ENCODE data around the gene SLC37A1.

Gene SLC37A1

DNA sequence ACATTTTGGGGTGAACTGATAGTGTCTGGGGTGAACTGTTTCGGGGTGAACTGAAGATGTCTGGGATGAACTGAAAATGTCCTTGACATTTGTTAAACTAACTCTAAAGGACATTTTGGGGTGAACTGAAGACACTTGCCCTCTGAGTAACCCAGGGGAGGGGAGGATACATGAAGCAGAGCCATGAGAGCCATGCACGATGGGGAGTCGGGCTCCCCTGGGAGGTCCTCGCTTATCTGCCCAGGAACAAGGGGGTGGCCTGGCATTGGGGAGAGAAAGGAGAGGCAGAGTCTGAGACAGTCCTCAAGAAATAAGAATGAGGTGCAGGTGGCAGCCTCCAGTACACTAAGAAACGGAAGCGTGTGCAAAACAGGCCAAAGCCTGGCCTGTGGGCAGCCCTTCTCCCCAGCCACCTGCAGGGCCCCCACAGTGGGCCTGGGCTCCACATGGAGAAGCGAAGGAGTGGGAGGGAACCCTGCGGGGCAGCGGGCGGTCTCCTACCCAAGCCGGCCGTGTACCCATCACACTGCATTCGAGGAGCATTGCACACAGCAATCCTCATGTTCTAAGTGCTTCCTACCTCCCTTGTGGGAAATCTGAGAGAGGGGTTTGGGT is 41.8 kb upstream of the SLC37A1 start:
- H3K4me2 ChIP-seq (ENCODE audit: low read depth, low read length, poor library complexity, severe bottlenecking) = no peak overlapping the region
- H3K79me2 ChIP-seq (ENCODE audit: insufficient read depth, low read length) = no peaks in the 10 kb centered on the region
- no peak overlapping the region for H2AFZ ChIP-seq (ENCODE audit: low read depth, low read length, severe bottlenecking)
- TF ChIP-seq EZH2phosphoT487 (conservative IDR thresholded peaks at IDR 0.05; ENCODE audit: low read length) = no peak
- TF ChIP-seq, protein P1, sequence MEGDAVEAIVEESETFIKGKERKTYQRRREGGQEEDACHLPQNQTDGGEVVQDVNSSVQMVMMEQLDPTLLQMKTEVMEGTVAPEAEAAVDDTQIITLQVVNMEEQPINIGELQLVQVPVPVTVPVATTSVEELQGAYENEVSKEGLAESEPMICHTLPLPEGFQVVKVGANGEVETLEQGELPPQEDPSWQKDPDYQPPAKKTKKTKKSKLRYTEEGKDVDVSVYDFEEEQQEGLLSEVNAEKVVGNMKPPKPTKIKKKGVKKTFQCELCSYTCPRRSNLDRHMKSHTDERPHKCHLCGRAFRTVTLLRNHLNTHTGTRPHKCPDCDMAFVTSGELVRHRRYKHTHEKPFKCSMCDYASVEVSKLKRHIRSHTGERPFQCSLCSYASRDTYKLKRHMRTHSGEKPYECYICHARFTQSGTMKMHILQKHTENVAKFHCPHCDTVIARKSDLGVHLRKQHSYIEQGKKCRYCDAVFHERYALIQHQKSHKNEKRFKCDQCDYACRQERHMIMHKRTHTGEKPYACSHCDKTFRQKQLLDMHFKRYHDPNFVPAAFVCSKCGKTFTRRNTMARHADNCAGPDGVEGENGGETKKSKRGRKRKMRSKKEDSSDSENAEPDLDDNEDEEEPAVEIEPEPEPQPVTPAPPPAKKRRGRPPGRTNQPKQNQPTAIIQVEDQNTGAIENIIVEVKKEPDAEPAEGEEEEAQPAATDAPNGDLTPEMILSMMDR (IDR thresholded peaks at IDR 0.05; ENCODE audit: insufficient read depth, low read length, poor library complexity, severe bottlenecking) = no peak
- H3K4me3 ChIP-seq (ENCODE audit: insufficient read depth, low read length, poor library complexity, severe bottlenecking) = no peak overlapping the region
- H4K20me1 ChIP-seq (ENCODE audit: low read depth, low read length) = no peaks in the 10 kb centered on the region
- H3K9me3 ChIP-seq (ENCODE audit: insufficient read depth, low read length) = no peaks in the 10 kb centered on the region
- no peak overlapping the region for H3K9ac ChIP-seq (ENCODE audit: low read length)
- H3F3A ChIP-seq (ENCODE audit: insufficient read depth) = no peaks in the 10 kb centered on the region
- H3K27ac ChIP-seq (ENCODE audit: low read depth, low read length) = no peak overlapping the region
- no peaks in the 10 kb centered on the region for H3K36me3 ChIP-seq (ENCODE audit: low read length)
- no peaks in the 10 kb centered on the region for H3K9me2 ChIP-seq (replicated peaks; ENCODE audit: insufficient read depth, low read length)
- no peaks in the 10 kb centered on the region for H3K27me3 ChIP-seq (ENCODE audit: low read length)

DNA sequence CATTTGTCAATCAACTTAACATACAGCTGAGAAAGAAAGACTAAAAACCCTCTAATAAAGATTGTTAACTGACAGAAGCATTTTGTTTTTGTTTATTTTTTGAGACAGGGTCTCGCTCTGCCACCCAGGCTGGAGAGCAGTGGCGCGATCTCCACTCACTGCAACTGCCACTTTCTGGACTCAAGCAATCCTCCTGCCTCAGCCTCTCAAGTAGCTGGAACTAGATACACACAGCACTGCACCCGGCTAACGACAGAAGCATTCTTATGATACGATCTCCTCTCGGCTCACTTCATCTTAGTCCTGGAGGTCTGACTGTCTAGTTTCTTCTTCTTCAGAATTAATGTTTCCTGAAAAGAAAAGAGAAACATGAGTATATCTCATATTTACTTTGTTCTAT is 41.1 kb upstream of the SLC37A1 start:
- Histone ChIP-seq H3K79me2 (ENCODE audit: insufficient read depth, low read length) (no peaks in the 10 kb centered on the region), H3K27me3 (ENCODE audit: low read length) (no peaks in the 10 kb centered on the region), H3K4me3 (ENCODE audit: insufficient read depth, low read length, poor library complexity, severe bottlenecking) (no peak overlapping the region), H4K20me1 (ENCODE audit: low read depth, low read length) (no peaks in the 10 kb centered on the region), H3K9me3 (ENCODE audit: insufficient read depth, low read length) (no peaks in the 10 kb centered on the region), H2AFZ (ENCODE audit: low read depth, low read length, severe bottlenecking) (no peak overlapping the region), H3K27ac (ENCODE audit: low read depth, low read length) (no peak overlapping the region), H3F3A (ENCODE audit: insufficient read depth) (no peaks in the 10 kb centered on the region), H3K9me2 (replicated peaks; ENCODE audit: insufficient read depth, low read length) (no peaks in the 10 kb centered on the region), H3K9ac (ENCODE audit: low read length) (no peak overlapping the region), H3K4me2 (ENCODE audit: low read depth, low read length, poor library complexity, severe bottlenecking) (no peak overlapping the region), H3K36me3 (ENCODE audit: low read length) (no peaks in the 10 kb centered on the region)
- TF ChIP-seq, protein P1 (IDR thresholded peaks at IDR 0.05; ENCODE audit: insufficient read depth, low read length, poor library complexity, severe bottlenecking) = no peak
- no peak for TF ChIP-seq EZH2phosphoT487 (conservative IDR thresholded peaks at IDR 0.05; ENCODE audit: low read length)

DNA sequence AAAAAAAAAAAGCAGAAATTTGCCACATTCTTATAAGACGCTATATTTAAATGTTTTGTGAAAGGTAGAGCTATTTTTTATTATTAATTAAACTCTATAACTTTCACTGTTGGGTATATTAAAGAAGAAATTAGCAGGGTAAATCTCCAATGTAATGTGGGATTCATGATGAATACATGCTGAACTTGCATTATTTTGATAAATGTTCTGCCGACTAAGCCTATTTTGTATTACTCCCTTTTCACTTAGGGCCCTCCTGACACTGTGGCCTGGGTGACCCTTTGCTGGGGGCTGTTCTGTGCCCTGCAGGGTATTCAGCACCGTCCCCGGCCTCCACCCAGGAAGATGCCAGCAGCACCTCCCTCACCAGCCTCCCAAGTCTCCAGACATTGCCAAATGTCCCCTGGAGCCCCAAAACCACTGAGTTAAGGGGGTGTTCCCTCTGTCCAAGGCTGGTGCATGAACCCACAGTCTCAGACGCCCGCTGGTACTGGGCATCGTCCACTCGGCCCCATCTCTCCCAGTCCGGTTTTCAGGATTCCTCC is 40.1 kb upstream of the SLC37A1 start:
- Histone ChIP-seq H3K4me2 (ENCODE audit: low read depth, low read length, poor library complexity, severe bottlenecking) (no peak overlapping the region), H3K36me3 (ENCODE audit: low read length) (no peaks in the 10 kb centered on the region), H3K79me2 (ENCODE audit: insufficient read depth, low read length) (no peaks in the 10 kb centered on the region), H4K20me1 (ENCODE audit: low read depth, low read length) (no peaks in the 10 kb centered on the region), H3K27me3 (ENCODE audit: low read length) (no peaks in the 10 kb centered on the region), H3K9me2 (replicated peaks; ENCODE audit: insufficient read depth, low read length) (no peaks in the 10 kb centered on the region), H3K9me3 (ENCODE audit: insufficient read depth, low read length) (no peaks in the 10 kb centered on the region), H3K27ac (ENCODE audit: low read depth, low read length) (no peak overlapping the region), H2AFZ (ENCODE audit: low read depth, low read length, severe bottlenecking) (no peak overlapping the region), H3K9ac (ENCODE audit: low read length) (no peak overlapping the region), H3K4me3 (ENCODE audit: insufficient read depth, low read length, poor library complexity, severe bottlenecking) (no peak overlapping the region), H3F3A (ENCODE audit: insufficient read depth) (no peaks in the 10 kb centered on the region)
- no peak for TF ChIP-seq EZH2phosphoT487 (conservative IDR thresholded peaks at IDR 0.05; ENCODE audit: low read length)
- TF ChIP-seq, protein P1 (IDR thresholded peaks at IDR 0.05; ENCODE audit: insufficient read depth, low read length, poor library complexity, severe bottlenecking) = no peak
